GM18858 (cell line): ENCODE measurements around the gene EPYC.

Experiments used
- ATAC-seq: cut with Tn5 transposase; IDR thresholded peaks from one replicate; pipeline ENCODE4 v1.9.1; 2021; ENCODE audit not compliant: unreplicated experiment

EPYC gene

DNA sequence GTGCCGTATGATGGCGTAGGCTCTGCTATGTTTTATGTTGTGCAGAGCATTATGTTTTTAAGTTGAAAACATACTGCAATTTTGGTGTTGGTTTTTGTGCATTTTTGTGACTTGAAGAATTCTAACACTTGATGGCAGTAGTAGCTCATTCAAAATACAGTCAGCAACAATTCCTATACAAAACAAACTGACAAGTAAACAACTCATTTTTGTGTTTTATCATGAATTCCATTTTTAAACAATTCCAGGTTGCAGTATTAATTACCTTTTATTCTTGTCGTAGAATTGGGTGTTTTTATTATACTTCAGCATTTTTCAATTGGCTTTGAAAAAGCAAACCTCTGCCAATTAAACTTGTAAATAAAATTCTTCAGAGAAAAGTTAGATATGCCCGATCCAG is 45.7 kb downstream of the EPYC start:
- no peak for ATAC-seq

GRCh38 chr12:90958347-90958746 is 46.4 kb downstream of the EPYC start:
- no peak for ATAC-seq

GRCh38 chr12:90954921-90955320 is 49.9 kb downstream of the EPYC start, which contains the start of gene CCER1:
CCER1 (minus strand) TSS chr12:90955176; CDS start chr12:90954742, 434 bp downstream.
- ATAC-seq, result no peak

GRCh38 chr12:90954428-90954827 is 50.3 kb downstream of the EPYC start:
- no peak for ATAC-seq

GRCh38 chr12:90953956-90954421 is 50.8 kb downstream of the EPYC start:
- ATAC-seq, result no peak

- no peak for ATAC-seq
Measured at GRCh38 chr12:90951432-90952105, 53.2 kb downstream of the EPYC start.

DNA sequence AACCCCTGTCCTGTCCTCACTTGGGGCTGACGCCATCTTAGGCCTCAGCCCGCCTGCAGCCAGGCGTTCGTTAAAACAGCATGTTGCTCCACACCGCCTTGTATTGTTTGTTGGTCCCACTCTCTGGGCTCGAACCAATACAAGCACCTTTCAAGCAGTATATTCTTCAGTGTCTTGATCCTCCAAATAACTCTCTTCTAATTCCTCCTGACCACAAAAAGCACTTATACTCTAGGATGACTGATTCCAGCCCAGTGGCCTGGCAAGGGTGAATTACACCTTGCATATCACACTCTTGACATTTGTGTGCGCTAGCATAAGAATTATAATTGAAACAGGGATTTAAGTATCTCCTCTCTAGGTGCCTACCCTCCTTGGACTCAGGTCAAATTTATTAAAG is 56.9 kb downstream of the EPYC start:
- ATAC-seq, result no peak

DNA sequence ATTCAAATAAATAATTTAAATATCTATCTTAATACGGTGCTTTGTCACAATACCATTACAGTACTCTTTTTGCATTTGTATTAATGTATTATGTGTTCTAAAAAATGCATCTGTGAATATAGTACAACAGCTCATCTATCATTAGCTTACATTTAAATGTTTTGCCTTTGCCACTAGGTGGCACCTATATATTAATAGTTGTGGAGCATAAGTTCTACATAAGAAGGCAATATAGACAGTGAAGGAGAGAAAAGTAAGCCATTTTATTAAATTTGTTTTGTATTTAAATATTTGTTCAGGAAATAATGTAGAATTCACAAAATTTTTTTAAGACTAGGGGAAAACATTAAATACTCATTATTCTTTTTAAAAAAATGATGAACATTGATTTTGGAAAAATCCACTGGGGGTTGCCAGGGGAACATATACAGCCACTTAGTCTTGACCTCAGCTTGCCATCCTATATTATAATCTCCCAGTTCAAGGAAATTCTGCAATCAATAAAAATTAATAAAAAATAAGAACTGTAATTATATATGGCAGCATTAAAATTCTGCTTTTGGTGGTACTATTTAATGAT is 59.6 kb downstream of the EPYC start:
- ATAC-seq, result peak; percentile 76

DNA sequence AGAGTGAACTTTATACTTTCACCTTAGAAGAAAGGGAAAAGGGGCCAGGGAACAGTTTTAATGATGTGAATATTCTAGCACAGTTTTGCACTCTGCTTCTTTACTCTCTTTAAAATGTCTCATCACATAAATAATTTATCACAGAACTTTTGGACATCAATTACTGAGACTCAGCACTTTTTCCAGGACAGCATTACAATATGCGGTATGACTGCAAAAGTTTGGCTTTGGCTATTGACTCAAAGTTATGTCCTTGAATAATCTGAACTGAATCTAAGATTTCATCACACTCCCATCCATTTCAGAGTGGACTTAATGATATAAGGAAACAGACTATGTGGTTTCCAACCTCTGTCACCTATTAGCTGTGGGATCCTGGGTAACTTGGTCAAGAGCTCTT is 61.5 kb downstream of the EPYC start:
- no peak for ATAC-seq

DNA sequence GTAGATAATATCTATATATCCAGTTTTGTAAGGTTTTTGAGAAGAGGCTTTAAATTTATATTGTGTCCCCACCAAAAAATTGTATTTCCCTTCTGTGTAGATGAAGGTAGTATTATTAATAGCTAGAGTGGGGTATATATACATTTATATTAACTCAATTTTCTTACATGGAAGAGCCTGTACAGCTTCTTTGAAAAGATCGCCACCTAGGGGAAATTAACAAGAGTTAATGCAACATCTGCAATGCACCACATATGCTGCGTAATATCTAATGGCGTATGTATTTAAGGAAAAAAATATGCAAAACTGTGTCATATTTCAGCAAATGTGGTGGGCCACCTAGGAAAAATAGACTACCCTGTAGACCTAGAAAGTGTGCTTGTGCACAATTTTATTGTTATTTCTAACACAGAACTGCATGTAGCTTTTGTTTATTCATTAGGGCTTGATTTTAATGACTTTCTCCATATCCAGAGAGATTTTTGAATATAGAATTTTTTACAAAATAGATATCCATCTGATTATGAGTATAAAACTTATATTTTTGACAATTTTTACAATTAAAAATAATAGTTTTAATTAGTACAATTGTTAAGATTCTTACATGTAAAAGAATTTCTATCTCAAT is 63.8 kb downstream of the EPYC start:
- ATAC-seq, result peak; percentile 61

DNA sequence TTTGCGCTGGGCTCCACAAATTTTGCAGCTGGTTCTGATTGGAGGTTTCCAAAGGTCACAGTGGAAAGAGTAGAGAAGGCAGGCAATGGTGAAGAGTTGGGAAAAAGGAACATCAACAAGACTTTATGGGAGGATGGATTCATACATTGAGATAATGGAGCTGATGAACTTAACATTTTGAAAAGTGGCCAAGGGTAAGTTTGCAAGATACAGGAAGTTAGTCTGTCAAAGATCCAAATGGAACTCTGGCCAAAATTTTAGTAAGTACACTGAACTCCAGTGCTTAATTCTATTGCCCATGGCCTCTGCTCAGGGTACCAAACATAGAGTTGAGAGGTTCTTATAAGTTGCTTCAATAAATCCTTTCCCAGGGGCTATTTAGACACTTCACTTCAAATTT is 65.4 kb downstream of the EPYC start:
- no peak for ATAC-seq

- ATAC-seq, result no peak
Measured at GRCh38 chr12:90938451-90938850, 66.3 kb downstream of the EPYC start.

DNA sequence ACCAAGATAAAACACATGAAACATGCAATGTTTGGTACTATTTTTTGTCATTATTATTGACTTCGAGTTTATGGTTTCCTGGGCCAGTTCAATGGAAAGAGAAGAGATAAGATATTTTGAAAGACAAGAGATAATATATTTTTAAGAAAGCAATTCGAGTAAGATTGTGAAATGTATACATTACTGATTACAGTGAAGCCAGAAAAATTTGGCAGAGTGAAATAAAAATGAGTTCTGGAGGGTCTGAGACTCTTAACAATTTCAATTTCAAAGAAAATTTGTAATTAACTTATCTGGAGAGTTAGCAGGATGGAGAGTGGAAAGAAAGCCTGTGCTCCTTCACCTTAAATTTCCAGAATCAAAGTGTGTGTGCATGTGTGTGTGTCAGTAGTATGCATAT is 67.1 kb downstream of the EPYC start:
- no peak for ATAC-seq

- no peak for ATAC-seq
Measured at GRCh38 chr12:90936230-90937005, 68.4 kb downstream of the EPYC start.

DNA sequence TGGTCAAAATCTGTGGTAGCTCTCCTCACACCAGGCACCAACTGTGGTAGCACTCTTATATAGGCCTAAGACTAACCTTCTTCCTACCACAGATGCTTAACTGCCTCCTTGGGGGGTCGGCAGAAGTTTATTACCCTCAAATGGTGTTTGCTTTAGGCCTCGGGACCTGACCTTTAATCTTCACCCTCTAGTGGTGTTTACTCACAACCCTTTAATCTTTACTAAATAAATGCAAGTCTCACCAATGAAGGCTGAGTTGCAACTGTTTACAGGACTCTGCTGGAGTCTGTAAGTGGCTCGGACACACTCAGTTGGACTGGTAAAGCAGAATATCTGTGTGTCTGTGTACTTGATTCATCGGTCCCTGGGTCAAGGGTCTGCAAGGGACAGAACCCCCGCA is 79.2 kb downstream of the EPYC start:
- ATAC-seq, result no peak

DNA sequence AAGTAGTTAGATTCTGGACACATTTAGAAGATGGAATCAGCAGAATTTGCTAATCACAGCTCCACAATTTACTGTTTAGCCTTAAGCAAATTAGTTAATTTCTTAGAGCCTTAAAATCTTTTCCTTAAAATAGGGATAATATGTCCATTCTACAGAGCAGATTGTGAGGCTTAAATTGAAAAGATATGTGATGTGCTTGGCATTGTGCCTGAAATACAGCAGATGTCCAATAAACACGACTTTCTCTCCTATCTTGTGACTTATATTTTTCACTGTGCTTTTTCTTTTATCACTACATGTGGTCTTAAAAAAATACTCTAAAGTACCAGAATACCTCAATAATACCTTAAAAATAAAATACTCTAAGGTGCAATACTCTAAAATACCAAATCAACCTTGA is 80.4 kb downstream of the EPYC start:
- no peak for ATAC-seq

DNA sequence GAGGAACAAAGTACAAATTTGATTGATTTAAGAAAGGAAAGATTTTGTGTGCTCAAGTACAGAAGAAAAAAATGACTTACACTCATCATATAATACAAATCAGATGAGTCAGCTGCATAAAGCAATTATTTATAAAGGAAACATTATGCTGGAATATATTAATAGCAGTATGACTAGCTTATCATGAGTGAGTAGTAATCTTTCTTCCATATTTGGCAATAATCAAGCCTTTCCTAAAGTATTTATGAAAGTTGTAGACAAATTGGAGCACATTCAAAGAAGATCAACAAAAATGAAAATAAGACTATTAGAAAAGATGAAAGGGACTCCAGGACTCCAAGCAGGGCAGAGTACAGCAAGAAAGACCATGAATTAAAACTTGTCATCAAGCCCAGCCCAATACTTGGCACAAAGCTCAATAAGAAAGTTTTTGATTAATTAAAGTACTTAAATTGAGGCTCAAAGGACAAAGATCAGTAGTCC is 82.6 kb downstream of the EPYC start:
- ATAC-seq, result no peak

GRCh38 chr12:90921536-90921935 is 83.2 kb downstream of the EPYC start:
- ATAC-seq, result no peak

DNA sequence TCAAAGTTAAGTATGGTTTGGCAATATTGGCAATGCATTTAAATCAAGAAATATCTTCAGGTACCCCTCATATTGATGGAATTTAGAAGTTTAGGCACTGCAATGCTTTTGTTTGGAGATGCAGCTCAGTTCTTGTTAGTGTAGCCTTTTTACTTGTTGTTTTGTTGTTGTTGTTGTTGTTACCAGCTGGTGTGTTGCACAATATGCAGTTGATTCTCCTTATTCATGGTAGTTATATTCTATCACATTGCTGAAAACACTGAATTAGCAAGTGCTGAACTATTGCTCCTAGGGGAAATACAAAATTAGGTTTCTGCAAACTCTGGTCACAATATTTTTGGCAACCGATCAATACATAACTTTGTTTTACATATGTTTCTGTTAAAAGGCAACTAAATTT is 84.5 kb downstream of the EPYC start:
- no peak for ATAC-seq

GRCh38 chr12:90917431-90917830 is 87.3 kb downstream of the EPYC start:
- ATAC-seq, result no peak

- ATAC-seq, result no peak
Measured at GRCh38 chr12:90916516-90916915, 88.3 kb downstream of the EPYC start.
